Activated CD4-positive, alpha-beta T cell treated with anti-CD3 and anti-CD28 coated beads, Interleukin-2, amount 50 U/mL, for 24 hours (primary cell): ENCODE data around the gene GLB1L2.
A peak's percentile ranks its signal among the peaks of the same experiment; 100 is the strongest.

Experiments
- DNase-seq, 2 donors: peaks; one replicate each; pipeline ENCODE4 v3.0.0-alpha.2; 2020; ENCODE audit warnings: low read depth in 1 of 2, low spot score in 1 of 2

The GLB1L2 gene

GRCh38 chr11:134346976-134347350 is 15.2 kb downstream of the GLB1L2 start:
- no peak for DNase-seq

- DNase-seq, result no peak
These were observed 15.7 kb downstream of the GLB1L2 start for GRCh38 chr11:134347441-134347840.

- DNase-seq, result no peak
These were observed 17.5 kb downstream of the GLB1L2 start for GRCh38 chr11:134349109-134349801.

GRCh38 chr11:134349802-134350355 is 18.1 kb downstream of the GLB1L2 start:
- DNase-seq, result no peak

GRCh38 chr11:134350381-134350780 is 18.6 kb downstream of the GLB1L2 start:
- no peak for DNase-seq

GRCh38 chr11:134352111-134352510 is 20.3 kb downstream of the GLB1L2 start:
- DNase-seq, result no peak

GRCh38 chr11:134355136-134355535 is 23.3 kb downstream of the GLB1L2 start:
- DNase-seq, result no peak

- no peak for DNase-seq
These were observed 23.9 kb downstream of the GLB1L2 start for GRCh38 chr11:134355656-134356055.

- no peak for DNase-seq
These were observed 25.1 kb downstream of the GLB1L2 start for GRCh38 chr11:134356656-134357544.

- no peak for DNase-seq
These were observed 25.7 kb downstream of the GLB1L2 start for GRCh38 chr11:134357545-134357839.

- no peak for DNase-seq
These were observed 26.5 kb downstream of the GLB1L2 start for GRCh38 chr11:134358165-134358855.

- DNase-seq, result no peak
These were observed 27.2 kb downstream of the GLB1L2 start for GRCh38 chr11:134358856-134359490.

- DNase-seq, result no peak
These were observed 27.9 kb downstream of the GLB1L2 start for GRCh38 chr11:134359646-134360045.

- peak; percentile 50 to 51 for DNase-seq
These were observed 28.5 kb downstream of the GLB1L2 start for GRCh38 chr11:134360050-134360835.

GRCh38 chr11:134361661-134362060 is 29.9 kb downstream of the GLB1L2 start:
- no peak for DNase-seq

GRCh38 chr11:134362192-134362901 is 30.6 kb downstream of the GLB1L2 start:
- DNase-seq, result no peak

- no peak for DNase-seq
These were observed 31.4 kb downstream of the GLB1L2 start for GRCh38 chr11:134363161-134363560.

GRCh38 chr11:134363592-134363991 is 31.8 kb downstream of the GLB1L2 start:
- no peak for DNase-seq

GRCh38 chr11:134364261-134364660 is 32.5 kb downstream of the GLB1L2 start:
- DNase-seq, result no peak
